Osteoblast (primary cell): ENCODE results near the gene HAGHL. TPM values are rescaled to one million over a fixed set of nuclear protein-coding genes. Genes with fewer than 3 reads are reported as not detected.

Experiments used
- DNase-seq: peaks from one replicate; pipeline ENCODE4 v3.0.0; 2011; ENCODE audit warnings: low spot score, mixed read lengths; ENCODE audit not compliant: insufficient read length; ENCODE audit errors: missing footprints
- H2AFZ ChIP-seq: 2 replicates; pipeline ENCODE4 v1.6.0; 2011; ENCODE audit warnings: mild to moderate bottlenecking, low read length
- H3K27ac ChIP-seq: 2 replicates; pipeline ENCODE4 v1.5.1; 2011; ENCODE audit warnings: mild to moderate bottlenecking, low read depth, low read length, moderate library complexity
- H3K27me3 ChIP-seq: 2 replicates; pipeline ENCODE4 v1.6.0; 2012; ENCODE audit warnings: mild to moderate bottlenecking, control low read depth, inconsistent platforms, low read length, moderate library complexity; ENCODE audit not compliant: insufficient read depth
- H3K36me3 ChIP-seq: 2 replicates; pipeline ENCODE4 v1.5.1; 2011; ENCODE audit warnings: mild to moderate bottlenecking, low read length, control low read depth, moderate library complexity; ENCODE audit not compliant: insufficient read depth
- H3K4me1 ChIP-seq: 2 replicates; pipeline ENCODE4 v1.5.1; 2011; ENCODE audit warnings: mild to moderate bottlenecking, low read length, control low read depth, moderate library complexity; ENCODE audit not compliant: insufficient read depth
- H3K4me2 ChIP-seq: 2 replicates; pipeline ENCODE4 v1.6.0; 2011; ENCODE audit warnings: mild to moderate bottlenecking, low read length; ENCODE audit not compliant: insufficient read depth
- H3K4me3 ChIP-seq: fragments of 200-600 bp; sonication (generic); 3 replicates; pipeline ENCODE4 v1.5.1; 2012; ENCODE audit warnings: mild to moderate bottlenecking, low read length, inconsistent platforms; ENCODE audit not compliant: insufficient read depth
- H3K79me2 ChIP-seq: 2 replicates; pipeline ENCODE4 v1.6.0; 2012; ENCODE audit warnings: mild to moderate bottlenecking, low read length, control low read depth, inconsistent platforms; ENCODE audit not compliant: insufficient read depth
- H3K9me3 ChIP-seq: 2 replicates; pipeline ENCODE4 v1.5.1; 2011; ENCODE audit warnings: low read depth, low read length, control low read depth
- H4K20me1 ChIP-seq: 2 replicates; pipeline ENCODE4 v1.6.0; 2012; ENCODE audit warnings: mild to moderate bottlenecking, low read length, control low read depth; ENCODE audit not compliant: insufficient read depth
- CTCF ChIP-seq: IDR thresholded peaks from 2 replicates; pipeline ENCODE4 v1.5.1; 2011; ENCODE audit warnings: mild to moderate bottlenecking, low read depth, low read length, moderate library complexity; ENCODE audit errors: extremely low read depth
- total RNA-seq: library from RNA; depleted of rRNA; stranded (reverse); fragments of >200 nt; gene quantifications from 2 replicates; pipeline ENCODE4 v1.2.3, GENCODE V29; 2012

Gene HAGHL
- total RNA-seq, 1 donor: 16.3 TPM

GRCh38 chr16:769184-769784 is 42.4 kb downstream of the HAGHL start:
- DNase-seq: no peak
- no peak overlapping the region for H2AFZ ChIP-seq
- H3K4me2 ChIP-seq: no peak overlapping the region
- H3K27me3 ChIP-seq: no peaks in the 10 kb centered on the region
- H3K9me3 ChIP-seq: no peaks in the 10 kb centered on the region
- no peaks in the 10 kb centered on the region for H3K79me2 ChIP-seq
- H3K4me1 ChIP-seq: no peaks in the 10 kb centered on the region
- no peaks in the 10 kb centered on the region for H3K36me3 ChIP-seq
- H3K4me3 ChIP-seq: no peak overlapping the region
- no peaks in the 10 kb centered on the region for H4K20me1 ChIP-seq
- no peak for TF ChIP-seq CTCF
- no peak overlapping the region for H3K27ac ChIP-seq

GRCh38 chr16:769934-770333 is 43.0 kb downstream of the HAGHL start:
- no peaks in the 10 kb centered on the region for H3K27me3 ChIP-seq
- TF ChIP-seq CTCF: no peak
- H4K20me1 ChIP-seq: no peaks in the 10 kb centered on the region
- H3K4me1 ChIP-seq: no peaks in the 10 kb centered on the region
- H3K4me3 ChIP-seq: no peak overlapping the region
- H3K79me2 ChIP-seq: no peaks in the 10 kb centered on the region
- no peak overlapping the region for H2AFZ ChIP-seq
- no peak for DNase-seq
- no peaks in the 10 kb centered on the region for H3K9me3 ChIP-seq
- H3K36me3 ChIP-seq: no peaks in the 10 kb centered on the region
- no peak overlapping the region for H3K27ac ChIP-seq
- H3K4me2 ChIP-seq: no peak overlapping the region

GRCh38 chr16:770411-770810 is 43.5 kb downstream of the HAGHL start:
- Histone ChIP-seq H3K9me3 (no peaks in the 10 kb centered on the region), H2AFZ (no peak overlapping the region), H3K79me2 (no peaks in the 10 kb centered on the region), H3K4me2 (no peak overlapping the region), H3K27ac (no peak overlapping the region), H4K20me1 (no peaks in the 10 kb centered on the region), H3K4me1 (no peaks in the 10 kb centered on the region), H3K4me3 (no peak overlapping the region), H3K36me3 (no peaks in the 10 kb centered on the region), H3K27me3 (no peaks in the 10 kb centered on the region)
- no peak for TF ChIP-seq CTCF
- DNase-seq: no peak

- no peak overlapping the region for H3K4me2 ChIP-seq
- no peaks in the 10 kb centered on the region for H3K9me3 ChIP-seq
- H3K27ac ChIP-seq: no peak overlapping the region
- H2AFZ ChIP-seq: no peak overlapping the region
- no peaks in the 10 kb centered on the region for H3K27me3 ChIP-seq
- H3K4me1 ChIP-seq: no peaks in the 10 kb centered on the region
- H4K20me1 ChIP-seq: no peaks in the 10 kb centered on the region
- no peak for TF ChIP-seq CTCF
- no peak for DNase-seq
- H3K36me3 ChIP-seq: no peaks in the 10 kb centered on the region
- no peaks in the 10 kb centered on the region for H3K79me2 ChIP-seq
- no peak overlapping the region for H3K4me3 ChIP-seq
Observed at GRCh38 chr16:772959-773358, 46.1 kb downstream of the HAGHL start.
